Activated CD4-positive, alpha-beta memory T cell treated with anti-CD3 and anti-CD28 coated beads, Interleukin-2, amount 10 ng/mL, durations not matched to agents 7 days and 5 days (primary cell): Measurements from ENCODE around the gene SLC35A3. TPM values are rescaled to one million over a fixed set of nuclear protein-coding genes. Genes with fewer than 3 reads are reported as not detected.

ENCODE experiments used
- CTCF ChIA-PET: fragments of 350-600 bp; sonication (Branson Sonifier 250); formaldehyde crosslinking; loops from one replicate; lab custom pipeline; 2021; ENCODE audit warnings: antibody characterized with exemption, inconsistent platforms; lab: Charles Lee
- POLR2A ChIA-PET: fragments of 350-600 bp; sonication (Branson Sonifier 250); formaldehyde crosslinking; loops from one replicate; lab custom pipeline; 2021; ENCODE audit warnings: antibody characterized with exemption; lab: Charles Lee
- DNase-seq: peaks from one replicate; pipeline ENCODE4 v3.0.0-alpha.2; 2020
- H3K27ac Mint-ChIP-seq: one replicate; pipeline ENCODE4 v1.8.0; 2021; ENCODE audit warnings: mild to moderate bottlenecking, mixed read lengths
- H3K27me3 Mint-ChIP-seq: one replicate; pipeline ENCODE4 v1.8.0; 2021; ENCODE audit warnings: mixed read lengths
- H3K36me3 Mint-ChIP-seq: one replicate; pipeline ENCODE4 v1.8.0; 2021; ENCODE audit warnings: low read depth, mixed read lengths
- H3K4me1 Mint-ChIP-seq: one replicate; pipeline ENCODE4 v1.8.0; 2021; ENCODE audit warnings: mixed read lengths
- H3K4me3 Mint-ChIP-seq: one replicate; pipeline ENCODE4 v1.8.0; 2021; ENCODE audit warnings: mild to moderate bottlenecking, mixed read lengths
- H3K9me3 Mint-ChIP-seq: one replicate; pipeline ENCODE4 v1.8.0; 2021; ENCODE audit warnings: mixed read lengths
- total RNA-seq, 2 experiments: library from RNA; stranded (reverse); gene quantifications; one replicate each; pipeline ENCODE4 v1.2.3, GENCODE V29; 2021

Gene SLC35A3
- 10 to 100 TPM; 16.4 to 17.7 TPM for total RNA-seq

- H3K27ac Mint-ChIP-seq = peak within 1 kb of the TSS; percentile 86
- H3K4me3 Mint-ChIP-seq = peak within 1 kb of the TSS; percentile 96
- ChIA-PET CTCF (interaction anchor here (0.7 to 1.4 kb wide), 7 partner anchors 29 to 490 kb away, joined by 3 to 6 read pairs (median 3); partner anchors contain the start of genes SASS6 and TRMT13), POLR2A (interaction anchor here (0.8 to 2.3 kb wide), 19 partner anchors 11 to 927 kb away, joined by 3 to 46 read pairs (median 4); partner anchors contain the start of genes AGL, RTCA, SASS6 and TRMT13)
- H3K36me3 Mint-ChIP-seq = peaks cover 3% of the 10 kb centered on the region
- H3K4me1 Mint-ChIP-seq = peaks cover 30% of the 10 kb centered on the region
- DNase-seq = peak; percentile 79
- H3K27me3 Mint-ChIP-seq = no peaks in the 10 kb centered on the region
- no peaks in the 10 kb centered on the region for H3K9me3 Mint-ChIP-seq
Measured at GRCh38 chr1:99969729-99970621, at the start of gene SLC35A3. Gene SLC35A3 (plus strand): TSS chr1:99969996. CDS start chr1:99993555, 23,559 bp downstream.

GRCh38 chr1:99934801-99935200, 35.0 kb upstream of the SLC35A3 start:
- ChIA-PET CTCF (no interaction called here), POLR2A (no interaction called here)
- H3K27me3 Mint-ChIP-seq = peaks cover 2% of the 10 kb centered on the region
- DNase-seq = no peak
- H3K4me1 Mint-ChIP-seq = no peaks in the 10 kb centered on the region
- H3K36me3 Mint-ChIP-seq = peaks cover 3% of the 10 kb centered on the region
- H3K9me3 Mint-ChIP-seq = peaks cover 7% of the 10 kb centered on the region
- no peak overlapping the region for H3K27ac Mint-ChIP-seq
- no peak overlapping the region for H3K4me3 Mint-ChIP-seq

GRCh38 chr1:99935534-99935933, 34.3 kb upstream of the SLC35A3 start:
- no peaks in the 10 kb centered on the region for H3K27me3 Mint-ChIP-seq
- H3K36me3 Mint-ChIP-seq = peaks cover 3% of the 10 kb centered on the region
- H3K4me1 Mint-ChIP-seq = no peaks in the 10 kb centered on the region
- ChIA-PET CTCF (interaction anchor here (1.0 kb wide), 1 partner anchor 11 kb away, joined by 3 read pairs; no protein-coding TSS in a partner anchor), POLR2A (no interaction called here)
- no peak overlapping the region for H3K4me3 Mint-ChIP-seq
- H3K9me3 Mint-ChIP-seq = peaks cover 7% of the 10 kb centered on the region
- no peak overlapping the region for H3K27ac Mint-ChIP-seq
- no peak for DNase-seq

GRCh38 chr1:99936071-99936470, 33.7 kb upstream of the SLC35A3 start:
- Mint-ChIP-seq H3K4me3 (no peak overlapping the region), H3K36me3 (peaks cover 3% of the 10 kb centered on the region), H3K27ac (no peak overlapping the region), H3K9me3 (peaks cover 7% of the 10 kb centered on the region), H3K4me1 (no peaks in the 10 kb centered on the region), H3K27me3 (no peaks in the 10 kb centered on the region)
- ChIA-PET CTCF (interaction anchor here (1.0 kb wide), 1 partner anchor 10 kb away, joined by 3 read pairs; no protein-coding TSS in a partner anchor), POLR2A (no interaction called here)
- no peak for DNase-seq

GRCh38 chr1:99942723-99943122, 27.1 kb upstream of the SLC35A3 start:
- Mint-ChIP-seq H3K9me3 (no peaks in the 10 kb centered on the region), H3K27me3 (peaks cover 3% of the 10 kb centered on the region), H3K36me3 (no peaks in the 10 kb centered on the region), H3K27ac (no peak overlapping the region), H3K4me3 (no peak overlapping the region), H3K4me1 (no peaks in the 10 kb centered on the region)
- no peak for DNase-seq
- ChIA-PET CTCF (interaction anchor here (1.4 kb wide), 1 partner anchor 10 kb away, joined by 3 read pairs; no protein-coding TSS in a partner anchor), POLR2A (no interaction called here)

- no peak overlapping the region for H3K27ac Mint-ChIP-seq
- CTCF ChIA-PET = no interaction called here
- DNase-seq = no peak
- H3K36me3 Mint-ChIP-seq = no peaks in the 10 kb centered on the region
- POLR2A ChIA-PET = no interaction called here
- no peak overlapping the region for H3K4me3 Mint-ChIP-seq
- no peaks in the 10 kb centered on the region for H3K9me3 Mint-ChIP-seq
- peaks cover 3% of the 10 kb centered on the region for H3K27me3 Mint-ChIP-seq
- no peaks in the 10 kb centered on the region for H3K4me1 Mint-ChIP-seq
Measured at GRCh38 chr1:99943223-99943794, 26.5 kb upstream of the SLC35A3 start.

- Mint-ChIP-seq H3K4me1 (no peaks in the 10 kb centered on the region), H3K27ac (no peak overlapping the region), H3K27me3 (peaks cover 3% of the 10 kb centered on the region), H3K36me3 (no peaks in the 10 kb centered on the region), H3K4me3 (no peak overlapping the region), H3K9me3 (no peaks in the 10 kb centered on the region)
- no peak for DNase-seq
- ChIA-PET CTCF (no interaction called here), POLR2A (no interaction called here)
Measured at GRCh38 chr1:99944192-99944591, 25.6 kb upstream of the SLC35A3 start.

GRCh38 chr1:99945174-99945573, 24.6 kb upstream of the SLC35A3 start:
- Mint-ChIP-seq H3K36me3 (no peaks in the 10 kb centered on the region), H3K4me1 (no peaks in the 10 kb centered on the region), H3K4me3 (no peak overlapping the region), H3K27ac (no peak overlapping the region), H3K27me3 (peaks cover 3% of the 10 kb centered on the region), H3K9me3 (no peaks in the 10 kb centered on the region)
- CTCF ChIA-PET = no interaction called here
- DNase-seq = no peak
- POLR2A ChIA-PET = no interaction called here

GRCh38 chr1:99950486-99950885, 19.3 kb upstream of the SLC35A3 start:
- H3K4me3 Mint-ChIP-seq = no peak overlapping the region
- H3K27me3 Mint-ChIP-seq = no peaks in the 10 kb centered on the region
- no peaks in the 10 kb centered on the region for H3K4me1 Mint-ChIP-seq
- H3K9me3 Mint-ChIP-seq = no peaks in the 10 kb centered on the region
- no peaks in the 10 kb centered on the region for H3K36me3 Mint-ChIP-seq
- ChIA-PET POLR2A (no interaction called here), CTCF (no interaction called here)
- H3K27ac Mint-ChIP-seq = no peak overlapping the region
- no peak for DNase-seq

- Mint-ChIP-seq H3K4me1 (no peaks in the 10 kb centered on the region), H3K36me3 (no peaks in the 10 kb centered on the region), H3K27ac (no peak overlapping the region), H3K4me3 (no peak overlapping the region), H3K9me3 (no peaks in the 10 kb centered on the region), H3K27me3 (no peaks in the 10 kb centered on the region)
- CTCF ChIA-PET = no interaction called here
- no peak for DNase-seq
- POLR2A ChIA-PET = no interaction called here
Measured at GRCh38 chr1:99952522-99952921, 17.3 kb upstream of the SLC35A3 start.

GRCh38 chr1:99955375-99955774, 14.4 kb upstream of the SLC35A3 start:
- H3K27me3 Mint-ChIP-seq = peaks cover 2% of the 10 kb centered on the region
- no peak overlapping the region for H3K4me3 Mint-ChIP-seq
- POLR2A ChIA-PET = no interaction called here
- H3K36me3 Mint-ChIP-seq = no peaks in the 10 kb centered on the region
- DNase-seq = no peak
- H3K27ac Mint-ChIP-seq = no peak overlapping the region
- CTCF ChIA-PET = no interaction called here
- H3K9me3 Mint-ChIP-seq = no peaks in the 10 kb centered on the region
- no peaks in the 10 kb centered on the region for H3K4me1 Mint-ChIP-seq

- CTCF ChIA-PET = interaction anchor here (1.4 kb wide), 1 partner anchor 21 kb away, joined by 3 read pairs; no protein-coding TSS in a partner anchor
Measured at GRCh38 chr1:99956755-99957154, 13.0 kb upstream of the SLC35A3 start.

GRCh38 chr1:99957818-99958217, 12.0 kb upstream of the SLC35A3 start:
- no peak overlapping the region for H3K27ac Mint-ChIP-seq
- H3K4me1 Mint-ChIP-seq = no peaks in the 10 kb centered on the region
- ChIA-PET CTCF (interaction anchor here (1.4 kb wide), 1 partner anchor 20 kb away, joined by 3 read pairs; no protein-coding TSS in a partner anchor), POLR2A (interaction anchor here (1.4 kb wide), 1 partner anchor 12 kb away, joined by 4 read pairs; the partner anchor contains the start of gene SLC35A3)
- DNase-seq = no peak
- H3K4me3 Mint-ChIP-seq = no peak overlapping the region
- no peaks in the 10 kb centered on the region for H3K9me3 Mint-ChIP-seq
- H3K27me3 Mint-ChIP-seq = peaks cover 2% of the 10 kb centered on the region
- no peaks in the 10 kb centered on the region for H3K36me3 Mint-ChIP-seq

More at GRCh38 chr1:99956755-99957154, 13.0 kb upstream of the SLC35A3 start:
- peaks cover 2% of the 10 kb centered on the region for H3K27me3 Mint-ChIP-seq
- no peak overlapping the region for H3K4me3 Mint-ChIP-seq
- POLR2A ChIA-PET = no interaction called here
- no peaks in the 10 kb centered on the region for H3K36me3 Mint-ChIP-seq
- no peaks in the 10 kb centered on the region for H3K4me1 Mint-ChIP-seq
- H3K27ac Mint-ChIP-seq = no peak overlapping the region
- no peaks in the 10 kb centered on the region for H3K9me3 Mint-ChIP-seq
- DNase-seq = no peak
